Sigmoid colon (tissue), 7 donors: ENCODE data around the gene PUS7. TPM values are rescaled to one million over a fixed set of nuclear protein-coding genes. Genes with fewer than 3 reads are reported as not detected.

ENCODE experiments used
- DNase-seq: peaks from one replicate; pipeline ENCODE4 v3.0.0-alpha.2; 2019
- H3K27ac ChIP-seq, 4 donors: fragments of 200-600 bp; sonication (generic); one replicate each; pipeline ENCODE4 v1.5.1; 2016 to 2019; ENCODE audit warnings: mild to moderate bottlenecking in 1 of 4
- H3K27me3 ChIP-seq, 3 donors: fragments of 200-600 bp; sonication (generic); one replicate each; pipeline ENCODE4 v1.5.1; 2019; ENCODE audit warnings: mild to moderate bottlenecking in 1 of 3
- H3K36me3 ChIP-seq, 4 donors: fragments of 200-600 bp; sonication (generic); one replicate each; pipeline ENCODE4 v1.5.1; 2016 to 2019
- H3K4me1 ChIP-seq, 4 donors: fragments of 200-600 bp; sonication (generic); one replicate each; pipeline ENCODE4 v1.5.1; 2017 to 2019
- H3K4me3 ChIP-seq, 4 donors: fragments of 200-600 bp; sonication (generic); one replicate each; pipeline ENCODE4 v1.5.1; 2017 to 2019; ENCODE audit warnings: mild to moderate bottlenecking in 2 of 4, moderate library complexity in 1 of 4
- H3K9me3 ChIP-seq, 4 donors: fragments of 200-600 bp in 3 of 4; sonication (generic) in 3 of 4; one replicate each; pipeline versions ENCODE4 v1.5.1 to v1.6.1; 2013 to 2019
- EP300 ChIP-seq, 4 donors: sonication (generic); formaldehyde crosslinking; IDR thresholded peaks; one replicate each; pipeline ENCODE4 v1.6.1; 2017; ENCODE audit warnings: antibody characterized with exemption in 4 of 4
- POLR2A ChIP-seq, 2 donors: fragments of 450-650 bp; IDR thresholded peaks; one replicate each; pipeline ENCODE4 v1.6.1; 2016; ENCODE audit warnings: antibody characterized with exemption in 2 of 2, mild to moderate bottlenecking in 2 of 2, moderate library complexity in 2 of 2
- POLR2AphosphoS5 ChIP-seq, 4 donors: sonication (generic); formaldehyde crosslinking; IDR thresholded peaks; one replicate each; pipeline ENCODE4 v1.6.1; 2017; ENCODE audit warnings: antibody characterized with exemption in 4 of 4
- WGBS, 2 donors: extraction: QIAGEN DNeasy Blood & Tissue Kit; methylation state at CpG; one replicate each; pipeline ENCODE4 v1.1.7; 2013; 5-methylcytosine and 5-hydroxymethylcytosine counted together
- intact Hi-C: fragments of 100-400 bp; cut with DNase I; formaldehyde crosslinking; loops from one replicate; pipeline ENCODE4 v1.15.1; 2023
- polyA plus RNA-seq, 3 donors: library from polyadenylated mRNA; stranded (reverse); fragments of 200-250 nt; gene quantifications; one replicate each; pipeline ENCODE4 v1.2.3, GENCODE V29; 2013
- total RNA-seq, 4 donors: library from RNA; depleted of rRNA; stranded (reverse); fragments of >200 nt; gene quantifications; one replicate each; pipeline ENCODE4 v1.1.0, GENCODE V29; 2016
- TF ChIP-seq, protein P1 (sequence below), 4 experiments: fragments of 450-650 bp in 3 of 4; fragments of 200-600 bp in 1 of 4; IDR thresholded peaks; one replicate each; pipeline ENCODE4 v1.5.1; 2016 to 2019; ENCODE audit warnings: antibody characterized with exemption in 4 of 4, mild to moderate bottlenecking in 3 of 4, moderate library complexity in 2 of 4
- donor health status: healthy with polysubstance abuse.
- donor health status: Bipolar disorder and iron deficiency.
- donor health status: healthy.

The PUS7 gene
- total and polyA plus RNA-seq, 7 donors, result 1.6 to 9.1 (median 6.1) TPM

DNA sequence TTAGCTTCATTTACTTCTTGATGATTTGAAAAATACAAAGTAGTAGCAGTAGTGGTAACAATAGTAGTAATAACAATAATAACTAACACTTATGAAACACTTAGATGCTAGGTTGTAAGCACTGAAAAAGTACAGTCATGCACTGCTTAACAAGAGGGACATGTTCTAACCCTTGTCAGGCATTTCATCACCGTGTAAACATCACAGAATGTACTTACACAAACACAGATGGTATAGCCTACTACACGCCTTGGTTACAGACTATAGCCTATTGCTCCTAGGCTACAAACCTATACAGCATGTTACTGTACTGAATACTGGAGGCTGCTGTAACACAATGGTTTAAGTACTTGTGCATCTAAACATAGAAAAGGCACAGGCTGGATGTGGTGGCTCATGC lies 60.6 kb downstream of the PUS7 start:
- H3K9me3 ChIP-seq, result no peaks in the 10 kb centered on the region
- no peaks in the 10 kb centered on the region for H3K4me1 ChIP-seq
- H3K27me3 ChIP-seq, result no peaks in the 10 kb centered on the region
- 41 to 69% methylated on average over 2 of the region's 2 CpGs for WGBS, 2 donors
- TF ChIP-seq, protein P1, sequence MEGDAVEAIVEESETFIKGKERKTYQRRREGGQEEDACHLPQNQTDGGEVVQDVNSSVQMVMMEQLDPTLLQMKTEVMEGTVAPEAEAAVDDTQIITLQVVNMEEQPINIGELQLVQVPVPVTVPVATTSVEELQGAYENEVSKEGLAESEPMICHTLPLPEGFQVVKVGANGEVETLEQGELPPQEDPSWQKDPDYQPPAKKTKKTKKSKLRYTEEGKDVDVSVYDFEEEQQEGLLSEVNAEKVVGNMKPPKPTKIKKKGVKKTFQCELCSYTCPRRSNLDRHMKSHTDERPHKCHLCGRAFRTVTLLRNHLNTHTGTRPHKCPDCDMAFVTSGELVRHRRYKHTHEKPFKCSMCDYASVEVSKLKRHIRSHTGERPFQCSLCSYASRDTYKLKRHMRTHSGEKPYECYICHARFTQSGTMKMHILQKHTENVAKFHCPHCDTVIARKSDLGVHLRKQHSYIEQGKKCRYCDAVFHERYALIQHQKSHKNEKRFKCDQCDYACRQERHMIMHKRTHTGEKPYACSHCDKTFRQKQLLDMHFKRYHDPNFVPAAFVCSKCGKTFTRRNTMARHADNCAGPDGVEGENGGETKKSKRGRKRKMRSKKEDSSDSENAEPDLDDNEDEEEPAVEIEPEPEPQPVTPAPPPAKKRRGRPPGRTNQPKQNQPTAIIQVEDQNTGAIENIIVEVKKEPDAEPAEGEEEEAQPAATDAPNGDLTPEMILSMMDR (IDR thresholded peaks at IDR 0.05), result no peak
- TF ChIP-seq POLR2AphosphoS5 (IDR thresholded peaks at IDR 0.05) (no peak), POLR2A (IDR thresholded peaks at IDR 0.05) (no peak), EP300 (IDR thresholded peaks at IDR 0.05) (no peak)
- H3K27ac ChIP-seq, result no peak overlapping the region
- no peak for DNase-seq
- no peak overlapping the region for H3K4me3 ChIP-seq
- intact Hi-C loops, result no loop called here
- peaks cover 0 to 14% (median 4%) of the 10 kb centered on the region in 4 donors for H3K36me3 ChIP-seq

DNA sequence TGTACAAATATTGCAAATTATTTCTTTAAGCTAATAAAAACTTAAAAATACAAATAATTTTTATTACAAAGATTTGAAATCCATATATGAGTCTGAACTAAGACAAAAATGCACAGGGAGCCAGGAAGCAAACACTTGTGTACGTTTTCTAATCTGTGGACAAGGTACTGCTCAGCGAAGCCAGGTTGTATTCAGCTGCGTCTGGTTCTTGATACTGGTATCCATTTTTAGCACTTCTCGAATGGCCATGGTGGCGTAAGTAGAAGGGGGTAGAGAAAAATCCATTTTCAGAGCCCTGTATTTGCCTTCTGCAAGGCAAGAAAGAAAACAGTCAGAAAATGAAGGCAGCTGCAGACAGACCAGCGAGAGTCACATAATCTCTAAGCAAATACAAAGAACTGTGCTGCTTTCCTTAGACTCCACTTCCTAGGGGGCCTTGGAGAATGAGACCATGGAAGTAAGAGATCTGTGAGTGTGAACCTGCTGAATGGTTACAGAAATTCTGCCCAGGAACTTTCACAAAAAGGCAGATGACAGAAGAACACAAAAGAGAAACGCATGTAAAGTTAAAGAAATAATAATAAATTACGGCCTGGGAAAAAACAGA lies 64.3 kb downstream of the PUS7 start:
- no peak overlapping the region for H3K4me3 ChIP-seq
- intact Hi-C loops, result no loop called here
- no peaks in the 10 kb centered on the region for H3K27me3 ChIP-seq
- no peak overlapping the region for H3K27ac ChIP-seq
- H3K9me3 ChIP-seq, result no peaks in the 10 kb centered on the region
- 93 to 95% methylated on average over 8 of the region's 8 CpGs for WGBS, 2 donors
- H3K4me1 ChIP-seq, result no peaks in the 10 kb centered on the region
- TF ChIP-seq POLR2AphosphoS5 (IDR thresholded peaks at IDR 0.05) (no peak), EP300 (IDR thresholded peaks at IDR 0.05) (no peak), POLR2A (IDR thresholded peaks at IDR 0.05) (no peak)
- TF ChIP-seq, protein P1 (IDR thresholded peaks at IDR 0.05), result no peak
- peaks cover 0 to 13% (median 4%) of the 10 kb centered on the region in 4 donors for H3K36me3 ChIP-seq
- no peak for DNase-seq

DNA sequence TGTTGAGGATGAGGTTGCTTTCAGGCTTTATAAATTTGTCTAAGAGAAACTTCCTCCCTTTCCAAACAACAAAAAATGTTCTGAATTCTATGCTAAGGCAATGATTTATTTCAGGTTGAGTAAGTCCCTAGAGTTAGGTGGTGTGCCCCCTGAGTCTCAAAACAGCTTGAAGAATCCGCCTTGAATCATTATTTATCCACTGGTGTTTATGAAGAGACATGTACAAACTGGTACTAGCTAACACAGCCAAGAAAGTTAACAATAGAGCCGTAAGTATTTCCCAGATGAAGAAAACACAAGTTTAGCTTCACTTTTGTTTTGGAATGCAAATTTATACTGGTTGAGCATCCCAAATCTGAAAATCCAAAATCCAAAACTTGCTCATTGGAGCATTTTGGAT lies 67.2 kb downstream of the PUS7 start:
- Histone ChIP-seq H3K4me1 (no peaks in the 10 kb centered on the region), H3K4me3 (no peak overlapping the region), H3K27ac (no peak overlapping the region), H3K9me3 (no peaks in the 10 kb centered on the region), H3K27me3 (no peaks in the 10 kb centered on the region), H3K36me3 (no peaks in the 10 kb centered on the region)
- WGBS, 2 donors, result 83 to 86% methylated on average over 2 of the region's 2 CpGs
- intact Hi-C loops, result no loop called here
- no peak for DNase-seq
- TF ChIP-seq EP300 (IDR thresholded peaks at IDR 0.05) (no peak), POLR2A (IDR thresholded peaks at IDR 0.05) (no peak), POLR2AphosphoS5 (IDR thresholded peaks at IDR 0.05) (no peak)
- TF ChIP-seq, protein P1 (IDR thresholded peaks at IDR 0.05), result no peak

DNA sequence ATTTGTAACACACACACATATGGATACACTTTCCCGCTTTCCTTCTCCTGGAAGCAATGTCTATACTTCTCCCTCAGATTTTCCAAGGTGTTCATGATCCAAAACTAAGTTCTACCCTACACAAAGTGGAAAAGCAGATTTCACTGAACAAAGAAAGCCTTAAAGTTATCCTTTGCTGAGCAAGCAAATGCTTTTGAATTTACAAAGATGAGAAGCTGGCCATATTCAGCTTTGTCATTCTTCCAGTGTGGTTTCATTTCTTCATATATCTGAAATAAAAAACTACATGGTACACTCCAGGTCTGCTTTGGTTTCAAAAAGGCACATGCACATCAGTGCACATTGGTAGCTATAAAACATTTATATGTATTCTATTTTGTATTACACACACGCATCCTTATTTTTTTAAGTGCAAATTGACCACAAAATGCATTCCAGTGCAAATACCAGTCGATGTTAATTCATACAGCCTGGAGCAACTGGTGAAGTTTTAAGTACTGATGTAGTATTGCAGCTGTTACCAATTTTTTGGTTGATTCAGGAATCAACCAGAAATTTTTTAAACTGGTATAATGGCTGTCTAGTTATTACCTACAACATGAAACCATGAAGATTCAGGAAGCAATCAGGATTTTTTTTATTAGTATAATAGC lies 67.8 kb downstream of the PUS7 start:
- intact Hi-C loops, result no loop called here
- H3K4me3 ChIP-seq, result no peak overlapping the region
- WGBS, 2 donors, result 56 to 62% methylated on average over 3 of the region's 3 CpGs
- H3K27ac ChIP-seq, result no peak overlapping the region
- DNase-seq, result no peak
- H3K36me3 ChIP-seq, result no peaks in the 10 kb centered on the region
- no peaks in the 10 kb centered on the region for H3K9me3 ChIP-seq
- TF ChIP-seq, protein P1 (IDR thresholded peaks at IDR 0.05), result no peak
- TF ChIP-seq EP300 (IDR thresholded peaks at IDR 0.05) (no peak), POLR2AphosphoS5 (IDR thresholded peaks at IDR 0.05) (no peak), POLR2A (IDR thresholded peaks at IDR 0.05) (no peak)
- H3K4me1 ChIP-seq, result no peaks in the 10 kb centered on the region
- H3K27me3 ChIP-seq, result no peaks in the 10 kb centered on the region
